ENCODE measurements around the gene OTULIN.

- TF ChIP-seq, protein P1, sequence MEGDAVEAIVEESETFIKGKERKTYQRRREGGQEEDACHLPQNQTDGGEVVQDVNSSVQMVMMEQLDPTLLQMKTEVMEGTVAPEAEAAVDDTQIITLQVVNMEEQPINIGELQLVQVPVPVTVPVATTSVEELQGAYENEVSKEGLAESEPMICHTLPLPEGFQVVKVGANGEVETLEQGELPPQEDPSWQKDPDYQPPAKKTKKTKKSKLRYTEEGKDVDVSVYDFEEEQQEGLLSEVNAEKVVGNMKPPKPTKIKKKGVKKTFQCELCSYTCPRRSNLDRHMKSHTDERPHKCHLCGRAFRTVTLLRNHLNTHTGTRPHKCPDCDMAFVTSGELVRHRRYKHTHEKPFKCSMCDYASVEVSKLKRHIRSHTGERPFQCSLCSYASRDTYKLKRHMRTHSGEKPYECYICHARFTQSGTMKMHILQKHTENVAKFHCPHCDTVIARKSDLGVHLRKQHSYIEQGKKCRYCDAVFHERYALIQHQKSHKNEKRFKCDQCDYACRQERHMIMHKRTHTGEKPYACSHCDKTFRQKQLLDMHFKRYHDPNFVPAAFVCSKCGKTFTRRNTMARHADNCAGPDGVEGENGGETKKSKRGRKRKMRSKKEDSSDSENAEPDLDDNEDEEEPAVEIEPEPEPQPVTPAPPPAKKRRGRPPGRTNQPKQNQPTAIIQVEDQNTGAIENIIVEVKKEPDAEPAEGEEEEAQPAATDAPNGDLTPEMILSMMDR (IDR thresholded peaks at IDR 0.05): no peak
- no peak for TF ChIP-seq POLR2A (IDR thresholded peaks at IDR 0.05)
Measured at GRCh38 chr5:14734396-14734795, 69.9 kb downstream of the OTULIN start.

All from right lobe of liver (tissue), 4 donors.